NCI-H524 (cell line): Measurements from ENCODE around the gene GFOD1.

Experiments
- DNase-seq, 2 experiments: peaks; one replicate each; lab custom pipeline; 2025; lab: John Stamatoyannopoulos, UW

GFOD1 gene

DNA sequence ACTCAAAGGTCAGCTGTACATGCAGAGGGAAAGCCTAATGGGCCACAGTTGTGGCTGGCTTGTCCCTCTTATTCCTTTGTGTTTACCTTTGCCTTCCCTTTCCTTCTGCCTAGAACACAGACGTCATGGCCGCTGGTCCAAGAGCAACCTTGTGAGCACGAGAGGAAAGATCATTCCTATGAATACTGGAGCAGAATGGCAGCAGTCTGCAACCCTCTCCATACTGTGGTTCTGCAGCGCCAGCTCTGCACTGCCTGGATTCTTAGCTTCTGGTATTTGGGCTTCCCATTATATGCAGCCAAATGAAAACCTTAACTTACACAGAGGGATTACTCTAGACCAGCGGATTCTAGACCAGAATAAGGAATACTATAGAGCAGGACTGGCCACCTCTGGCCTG lies 171.5 kb downstream of the GFOD1 start:
- DNase-seq: no peak

DNA sequence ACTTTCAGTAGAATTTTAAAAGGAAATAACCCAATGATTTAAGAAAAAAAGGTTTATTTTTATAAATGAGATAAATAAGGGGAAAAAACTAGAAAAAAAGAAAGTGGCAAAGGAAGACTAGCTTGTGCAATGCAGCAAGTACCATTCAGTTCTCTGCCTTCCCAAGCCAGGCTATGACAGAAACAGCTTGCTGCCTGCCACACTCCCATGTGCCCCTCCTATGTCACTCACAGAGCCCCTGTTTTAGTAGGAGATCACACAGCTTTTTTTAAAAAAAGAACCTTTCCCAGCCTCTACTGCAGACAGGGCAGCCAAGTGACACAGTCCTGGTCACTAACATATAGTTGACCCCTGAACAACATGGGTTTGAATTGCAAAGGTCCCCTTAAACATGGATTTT lies 172.6 kb downstream of the GFOD1 start:
- no peak for DNase-seq

DNA sequence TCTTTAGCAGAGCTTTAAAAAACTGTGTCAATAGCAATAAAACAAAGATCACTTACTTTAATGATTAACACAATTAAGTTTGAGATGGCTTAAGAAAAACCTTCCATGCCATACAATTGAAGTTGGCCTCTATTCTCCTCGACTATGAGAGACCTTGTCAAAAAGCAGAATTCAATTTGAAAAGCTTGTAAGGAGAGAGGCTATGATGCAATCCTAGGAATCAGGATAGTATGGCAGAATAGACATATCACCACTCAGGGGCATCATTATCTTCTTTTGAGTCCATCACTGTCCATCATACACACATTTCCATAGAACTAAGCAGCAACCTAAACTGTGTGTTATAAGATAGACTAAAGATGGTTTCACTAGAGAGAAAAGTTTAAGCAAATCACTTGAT lies 176.2 kb downstream of the GFOD1 start:
- DNase-seq: no peak

DNA sequence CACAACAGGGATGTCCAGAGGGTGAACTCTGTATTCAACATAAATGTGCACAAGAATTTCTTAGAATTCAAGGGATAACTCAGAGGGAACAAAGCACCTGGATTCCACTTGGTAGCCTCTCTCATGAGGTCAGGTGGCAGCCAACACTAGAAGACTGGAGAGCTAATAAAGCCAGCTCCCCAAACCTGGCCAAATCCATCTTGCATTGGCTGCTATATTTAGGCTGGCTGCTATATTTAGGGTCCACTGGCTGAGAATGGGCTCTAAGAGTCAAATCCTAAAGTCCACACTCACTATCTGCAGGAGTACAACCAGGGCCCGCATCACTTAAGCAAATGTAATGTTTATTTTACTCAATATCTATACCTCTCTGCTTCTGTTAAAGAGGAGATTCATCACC lies 179.1 kb downstream of the GFOD1 start:
- no peak for DNase-seq
